ENCODE data around the gene TAS2R13. TPM values are rescaled to one million over a fixed set of nuclear protein-coding genes. Genes with fewer than 3 reads are reported as not detected.

TAS2R13 gene
- not detected in 5 replicates for total RNA-seq (2022; extraction: Qiagen RNA extraction; ENCODE audit: low read depth)

GRCh38 chr12:10909462-10909861 lies at the start of gene TAS2R13:
TSS of gene TAS2R13 (minus strand) at chr12:10909562. CDS start at chr12:10909298, 264 bp downstream.

GRCh38 chr12:10939163-10939562 lies 29.8 kb upstream of the TAS2R13 start, which contains the start of gene TAS2R14:
TSS of gene TAS2R14 (minus strand) at chr12:10939263. CDS start at chr12:10939207, 56 bp downstream.

GRCh38 chr12:10928746-10929286 lies 19.5 kb upstream of the TAS2R13 start, which contains the start of gene PRH2:
TSS of gene PRH2 (plus strand) at chr12:10929236. CDS start at chr12:10929274, 38 bp downstream.

GRCh38 chr12:10884086-10884725 lies 25.2 kb downstream of the TAS2R13 start, which contains the start of gene PRH1:
TSS of gene PRH1 (minus strand) at chr12:10884255. CDS start at chr12:10884217, 38 bp downstream.

Other genes with a start within 250 kb of the TAS2R13 start
- gene STYK1, start 235.5 kb downstream of the TAS2R13 start, total RNA-seq (2022; extraction: Qiagen RNA extraction; ENCODE audit: low read depth): 0.14 to 0.53 TPM (median 0.31 TPM) in 5 replicates
- 252 to 314 TPM (median 266 TPM) in 5 replicates for gene YBX3, start 186.2 kb downstream of the TAS2R13 start, total RNA-seq (2022; extraction: Qiagen RNA extraction; ENCODE audit: low read depth)
- gene TAS2R7, start 106.9 kb downstream of the TAS2R13 start, total RNA-seq (2022; extraction: Qiagen RNA extraction; ENCODE audit: low read depth): not detected in 5 replicates
- gene TAS2R8, start 102.3 kb downstream of the TAS2R13 start, total RNA-seq (2022; extraction: Qiagen RNA extraction; ENCODE audit: low read depth): not detected in 5 replicates
- gene TAS2R9, start 99.4 kb downstream of the TAS2R13 start, total RNA-seq (2022; extraction: Qiagen RNA extraction; ENCODE audit: low read depth): not detected in 5 replicates
- 0.19 TPM in 1 of 5 replicates, not detected in the others for gene TAS2R10, start 83.2 kb downstream of the TAS2R13 start, total RNA-seq (2022; extraction: Qiagen RNA extraction; ENCODE audit: low read depth)
- gene PRR4, start 60.1 kb downstream of the TAS2R13 start, total RNA-seq (2022; extraction: Qiagen RNA extraction; ENCODE audit: low read depth): 1.2 to 2.5 TPM (median 1.9 TPM) in 5 replicates
- gene PRH1, start 25.3 kb downstream of the TAS2R13 start, total RNA-seq (2022; extraction: Qiagen RNA extraction; ENCODE audit: low read depth): 2.2 to 5.4 TPM (median 2.9 TPM) in 5 replicates
- gene PRH2, start 19.7 kb upstream of the TAS2R13 start, total RNA-seq (2022; extraction: Qiagen RNA extraction; ENCODE audit: low read depth): not detected in 5 replicates
- 0.47 to 0.77 TPM (median 0.56 TPM) in 5 replicates for gene TAS2R14, start 29.7 kb upstream of the TAS2R13 start, total RNA-seq (2022; extraction: Qiagen RNA extraction; ENCODE audit: low read depth)
- gene TAS2R50, start 77.3 kb upstream of the TAS2R13 start, total RNA-seq (2022; extraction: Qiagen RNA extraction; ENCODE audit: low read depth): not detected in 5 replicates
- 0.13 to 0.30 TPM (median 0.18 TPM) in 4 of 5 replicates, not detected in the other for gene TAS2R20, start 88.7 kb upstream of the TAS2R13 start, total RNA-seq (2022; extraction: Qiagen RNA extraction; ENCODE audit: low read depth)
- 0.19 TPM in 1 of 5 replicates, not detected in the others for gene TAS2R19, start 113.1 kb upstream of the TAS2R13 start, total RNA-seq (2022; extraction: Qiagen RNA extraction; ENCODE audit: low read depth)
- 0.33 TPM in 1 of 5 replicates, not detected in the others for gene TAS2R31, start 121.8 kb upstream of the TAS2R13 start, total RNA-seq (2022; extraction: Qiagen RNA extraction; ENCODE audit: low read depth)
- gene TAS2R46, start 152.7 kb upstream of the TAS2R13 start, total RNA-seq (2022; extraction: Qiagen RNA extraction; ENCODE audit: low read depth): not detected in 5 replicates
- not detected in 5 replicates for gene TAS2R43, start 182.8 kb upstream of the TAS2R13 start, total RNA-seq (2022; extraction: Qiagen RNA extraction; ENCODE audit: low read depth)
- gene TAS2R30, start 225.1 kb upstream of the TAS2R13 start, total RNA-seq (2022; extraction: Qiagen RNA extraction; ENCODE audit: low read depth): not detected in 5 replicates

All from A549 treated with ZK216348 at 1 μM for 4 hours (cell line).